ENCODE data around the gene TRMT10B.
"Not testable (repeated sequence)": the region's sequence is repeated elsewhere in the genome, so short reads cannot be mapped to it uniquely, and the experiment has no call there.

Gene TRMT10B

GRCh38 chr9:37752112-37752511 is 1.5 kb upstream of the TRMT10B start:
- not testable (repeated sequence) for DNase-seq

DNA sequence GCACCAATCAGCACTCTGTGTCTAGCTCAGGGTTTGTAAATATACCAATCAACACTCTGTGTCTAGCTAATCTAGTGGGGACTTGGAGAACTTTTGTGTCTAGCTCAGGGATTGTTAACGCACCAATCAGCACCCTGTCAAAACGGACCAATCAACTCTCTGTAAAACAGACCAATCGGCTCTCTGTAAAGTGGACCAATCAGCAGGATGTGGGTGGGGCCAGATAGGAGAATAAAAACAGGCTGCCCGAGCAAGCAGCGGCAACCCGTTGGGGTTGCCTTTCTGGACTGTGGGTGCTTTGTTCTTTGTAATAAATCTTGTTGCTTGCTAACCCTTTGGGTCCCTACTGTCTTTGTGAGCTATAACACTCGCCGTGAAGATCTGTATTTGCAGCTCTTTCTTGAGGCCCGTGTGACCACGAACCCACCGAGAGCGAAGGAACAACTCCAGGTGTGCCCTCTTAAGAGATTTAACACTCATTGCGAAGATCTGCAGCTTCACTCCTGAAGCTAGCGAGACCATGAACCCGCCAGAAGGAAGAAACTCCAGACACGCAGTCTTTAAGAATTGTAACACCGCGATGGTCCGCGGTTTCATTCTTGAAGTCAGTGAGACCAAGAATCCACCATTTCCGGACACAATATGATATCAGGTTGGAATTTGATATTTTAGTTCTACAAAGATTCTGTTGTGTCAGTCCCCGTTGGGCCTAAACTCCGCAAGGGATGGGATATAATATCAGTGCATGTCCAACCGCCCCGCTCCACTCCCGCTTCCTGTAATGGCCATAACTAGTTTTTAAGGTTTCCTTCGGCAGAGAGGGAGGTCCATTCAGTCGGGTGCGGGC is 740 bp upstream of the TRMT10B start:
- no peak for DNase-seq

DNA sequence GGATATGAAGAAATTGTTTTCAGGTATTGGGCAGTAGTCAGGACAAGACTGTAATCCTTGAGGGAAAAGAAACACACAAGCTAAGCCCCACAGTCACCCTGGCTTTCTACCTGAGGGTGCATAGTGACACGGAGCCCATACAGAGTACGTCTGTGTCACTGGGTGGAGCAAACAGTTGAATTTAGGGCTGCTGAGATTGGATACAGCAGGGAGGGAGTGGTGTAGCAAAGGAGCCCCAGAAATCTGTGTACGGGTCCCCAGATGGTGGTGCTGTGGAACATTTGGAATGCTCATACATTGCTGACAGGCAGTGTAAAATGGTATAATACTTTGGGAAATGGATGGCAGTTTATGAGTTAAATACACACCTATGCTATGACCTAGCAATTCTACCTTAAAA is 5.1 kb downstream of the TRMT10B start:
- DNase-seq: no peak

- no peak for DNase-seq
Observed at GRCh38 chr9:37760416-37761161, 7.0 kb downstream of the TRMT10B start.

GRCh38 chr9:37761511-37761910 is 7.9 kb downstream of the TRMT10B start:
- no peak for DNase-seq

DNA sequence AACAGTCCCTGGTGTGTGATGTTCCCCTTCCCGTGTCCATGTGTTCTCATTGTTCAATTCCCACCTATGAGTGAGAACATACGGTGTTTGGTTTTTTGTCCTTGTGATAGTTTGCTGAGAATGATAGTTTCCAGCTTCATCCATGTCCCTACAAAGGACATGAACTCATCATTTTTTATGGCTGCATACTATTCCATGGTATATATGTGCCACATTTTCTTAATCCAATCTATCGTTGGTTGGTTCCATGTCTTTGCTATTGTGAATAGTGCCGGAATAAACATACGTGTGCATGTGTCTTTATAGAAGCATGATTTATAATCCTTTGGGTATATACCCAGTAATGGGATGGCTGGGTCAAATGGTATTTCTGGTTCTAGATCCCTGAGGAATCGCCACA is 11.7 kb downstream of the TRMT10B start:
- not testable (repeated sequence) for DNase-seq

DNA sequence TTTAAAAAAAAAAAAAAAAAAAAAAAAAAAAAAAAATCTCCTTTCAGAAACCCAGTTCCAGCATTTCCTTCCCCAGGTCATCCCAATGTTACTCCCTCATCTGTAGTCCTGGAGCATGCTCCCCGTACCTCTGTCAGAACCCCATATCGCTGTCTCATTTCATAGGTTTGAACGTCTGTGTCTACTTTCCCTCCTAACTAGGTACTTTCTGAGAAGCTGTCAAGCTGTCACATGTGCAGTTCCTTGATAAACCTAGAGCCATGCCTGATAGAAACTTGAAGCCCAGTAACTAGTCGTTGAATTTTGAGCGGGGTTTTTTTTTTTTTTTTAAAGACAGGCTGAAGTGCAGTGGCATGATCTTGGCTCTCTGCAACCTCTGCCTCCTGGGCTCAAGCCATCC is 15.7 kb downstream of the TRMT10B start:
- DNase-seq: no peak

DNA sequence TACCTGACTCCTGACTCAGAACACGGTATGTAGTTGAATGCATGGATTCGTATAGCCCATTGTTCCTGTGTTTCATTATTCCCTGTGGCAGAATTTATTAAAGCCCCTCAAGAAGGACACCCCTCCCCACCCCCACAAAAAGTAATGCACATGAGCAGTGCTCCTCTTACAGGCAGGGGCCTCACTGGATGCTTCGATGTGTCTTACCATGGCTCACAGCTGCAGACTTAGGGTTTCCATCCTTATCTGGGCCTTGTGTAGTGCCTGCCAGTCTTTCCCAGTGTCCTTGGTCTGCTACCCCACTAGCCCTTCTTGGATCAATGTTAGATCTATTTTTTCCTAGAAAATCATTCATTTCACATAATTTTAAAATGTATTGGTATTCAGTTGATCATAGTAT is 16.4 kb downstream of the TRMT10B start:
- no peak for DNase-seq

DNA sequence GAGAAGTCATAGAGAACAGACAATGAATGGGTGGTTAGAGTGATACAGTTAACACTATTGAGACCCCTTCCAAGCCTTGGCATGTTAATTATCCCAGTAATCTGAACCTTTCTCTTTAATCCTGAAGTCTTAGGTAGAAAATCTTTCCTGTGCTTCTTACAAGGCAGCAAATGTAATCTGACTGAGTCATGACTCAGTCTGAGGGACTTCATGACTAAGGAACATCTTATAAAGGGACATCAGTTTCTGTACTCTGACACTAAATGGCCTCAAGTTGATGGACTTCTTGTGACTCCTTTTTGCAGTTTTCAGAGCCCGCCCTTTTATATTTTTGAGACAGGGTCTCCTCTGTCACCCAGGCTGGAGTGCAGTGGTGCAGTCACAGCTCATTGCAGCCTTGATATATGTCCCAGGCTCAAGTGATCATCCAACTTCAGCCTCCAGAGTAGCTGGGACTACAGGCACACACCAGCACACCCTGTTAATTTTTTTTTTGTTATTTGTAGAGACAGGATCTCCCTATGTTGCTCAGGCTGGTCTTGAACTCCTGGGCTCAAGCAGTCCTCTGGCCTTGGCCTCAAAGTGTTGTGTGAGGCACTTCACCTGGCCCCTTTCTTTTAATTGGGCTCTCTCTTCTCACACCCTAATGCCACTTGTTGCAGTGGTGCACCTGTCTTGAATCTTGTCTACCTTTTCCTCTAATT is 21.8 kb downstream of the TRMT10B start:
- DNase-seq: no peak

GRCh38 chr9:37776328-37776727 is 22.7 kb downstream of the TRMT10B start:
- DNase-seq: no peak

DNA sequence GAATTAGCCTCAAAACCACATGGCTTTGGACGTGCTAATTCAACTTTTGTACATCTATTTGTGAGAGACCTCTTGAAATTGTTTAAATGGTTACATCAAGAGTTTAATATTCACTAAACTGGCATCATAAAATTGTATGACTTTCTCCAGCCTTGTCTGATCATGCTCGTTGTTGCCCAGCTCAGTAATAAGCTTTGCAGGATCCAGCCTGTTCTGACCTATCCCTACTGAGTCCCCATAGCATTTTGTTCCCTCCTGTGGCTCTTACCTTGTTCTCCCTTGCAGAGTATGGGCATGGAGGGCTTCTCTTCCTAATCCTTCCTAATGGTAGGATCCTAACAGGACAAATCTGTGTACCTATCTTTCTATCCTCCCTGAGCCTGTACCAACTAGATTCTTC is 24.9 kb downstream of the TRMT10B start:
- no peak for DNase-seq

DNA sequence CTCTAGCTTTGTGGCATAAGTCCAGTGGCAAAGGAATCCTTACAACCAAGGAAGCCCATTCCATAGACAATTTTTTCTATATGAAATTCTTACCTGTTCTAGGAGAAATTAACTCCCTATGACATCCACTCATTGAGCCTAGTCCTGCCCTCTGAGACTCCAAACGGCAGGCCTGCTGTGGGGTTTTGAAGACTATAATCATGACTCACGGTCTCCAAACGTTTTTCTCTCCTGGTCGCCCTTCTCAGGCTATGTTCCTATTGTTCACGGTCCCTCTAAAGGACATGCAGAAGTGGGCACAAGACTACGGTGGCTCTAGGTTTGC is 30.6 kb downstream of the TRMT10B start:
- no peak for DNase-seq

GRCh38 chr9:37784616-37785483 is 31.2 kb downstream of the TRMT10B start, which contains the start of gene EXOSC3:
Gene EXOSC3 (minus strand): TSS chr9:37785064. CDS start chr9:37785044, 20 bp downstream.
- DNase-seq: peak; percentile 72 to 75

GRCh38 chr9:37787059-37787458 is 33.5 kb downstream of the TRMT10B start:
- no peak for DNase-seq

GRCh38 chr9:37788332-37788731 is 34.7 kb downstream of the TRMT10B start:
- no peak for DNase-seq

DNA sequence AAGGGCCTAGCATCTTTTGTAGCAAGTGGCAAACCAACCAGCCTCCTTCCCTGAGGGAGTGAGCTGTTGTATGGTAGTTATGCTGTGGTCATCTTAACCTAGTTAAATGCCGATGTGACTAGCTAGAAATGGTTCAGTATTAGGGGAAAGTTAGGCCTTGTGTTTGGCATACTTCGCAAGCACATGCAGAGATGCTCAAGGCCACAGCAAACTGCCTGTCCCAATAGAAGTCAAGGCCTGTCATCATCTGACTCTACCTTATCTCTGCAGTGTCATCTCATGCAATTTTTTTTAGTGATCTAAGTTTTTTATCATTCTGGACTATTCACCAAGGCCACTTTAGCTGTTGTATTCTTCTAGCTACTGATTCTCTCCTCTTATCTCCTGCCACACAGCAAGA is 36.5 kb downstream of the TRMT10B start:
- DNase-seq: no peak

DNA sequence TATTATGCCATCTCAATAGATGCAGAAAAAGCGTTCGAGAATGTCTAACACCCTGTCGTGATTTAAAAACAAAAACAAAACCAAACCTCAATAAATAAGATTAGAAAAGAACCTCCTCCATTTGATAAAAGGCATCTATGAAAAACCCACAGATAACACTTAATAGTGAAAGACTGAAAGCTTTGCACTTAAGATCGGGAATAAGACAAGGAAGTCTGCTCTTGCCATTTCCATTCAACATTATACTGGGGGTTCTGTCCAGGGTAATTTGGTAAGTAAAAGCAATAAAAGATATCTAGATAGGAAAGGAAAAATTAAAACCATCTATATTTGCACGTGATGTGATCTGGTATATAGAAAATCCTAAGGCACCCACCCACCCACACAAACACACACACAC is 38.5 kb downstream of the TRMT10B start:
- DNase-seq: no peak

DNA sequence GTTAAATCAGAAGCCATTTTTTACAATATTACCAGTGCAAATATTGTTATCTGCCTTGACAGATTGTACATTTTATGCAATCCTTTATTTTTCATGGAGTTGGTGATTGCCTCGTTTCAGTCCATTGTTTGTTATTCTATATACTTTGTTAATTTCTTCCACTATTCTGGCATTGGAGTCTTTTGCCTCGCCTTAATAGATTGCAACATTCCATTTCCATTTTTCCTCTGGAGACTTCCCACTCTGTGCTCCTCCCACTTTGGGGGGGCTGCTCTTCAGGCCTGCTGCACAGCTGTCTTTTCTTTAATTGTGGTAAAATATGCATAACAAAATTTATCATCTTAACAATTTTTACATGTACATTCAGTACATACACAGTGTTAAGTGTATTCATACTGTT is 42.6 kb downstream of the TRMT10B start:
- no peak for DNase-seq

DNA sequence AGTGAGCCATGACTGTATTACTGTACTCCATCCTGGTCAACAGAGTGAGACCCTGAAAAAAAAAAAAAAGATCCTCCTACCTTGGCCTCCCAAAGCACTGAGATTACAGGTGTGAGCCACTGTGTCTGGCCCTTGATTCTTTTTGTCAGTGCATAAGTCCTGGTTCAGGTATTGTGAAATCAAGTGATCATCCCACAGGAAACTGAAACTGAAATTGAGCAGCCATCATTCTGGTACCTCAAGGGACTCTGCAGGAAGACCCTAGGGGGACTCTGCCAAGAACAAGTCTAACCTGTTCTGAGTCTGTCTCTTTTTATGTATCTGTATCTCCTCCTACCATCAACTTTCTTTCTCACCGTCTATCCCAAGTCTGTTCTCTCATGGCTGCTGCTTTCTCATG is 45.1 kb downstream of the TRMT10B start:
- DNase-seq: no peak

DNA sequence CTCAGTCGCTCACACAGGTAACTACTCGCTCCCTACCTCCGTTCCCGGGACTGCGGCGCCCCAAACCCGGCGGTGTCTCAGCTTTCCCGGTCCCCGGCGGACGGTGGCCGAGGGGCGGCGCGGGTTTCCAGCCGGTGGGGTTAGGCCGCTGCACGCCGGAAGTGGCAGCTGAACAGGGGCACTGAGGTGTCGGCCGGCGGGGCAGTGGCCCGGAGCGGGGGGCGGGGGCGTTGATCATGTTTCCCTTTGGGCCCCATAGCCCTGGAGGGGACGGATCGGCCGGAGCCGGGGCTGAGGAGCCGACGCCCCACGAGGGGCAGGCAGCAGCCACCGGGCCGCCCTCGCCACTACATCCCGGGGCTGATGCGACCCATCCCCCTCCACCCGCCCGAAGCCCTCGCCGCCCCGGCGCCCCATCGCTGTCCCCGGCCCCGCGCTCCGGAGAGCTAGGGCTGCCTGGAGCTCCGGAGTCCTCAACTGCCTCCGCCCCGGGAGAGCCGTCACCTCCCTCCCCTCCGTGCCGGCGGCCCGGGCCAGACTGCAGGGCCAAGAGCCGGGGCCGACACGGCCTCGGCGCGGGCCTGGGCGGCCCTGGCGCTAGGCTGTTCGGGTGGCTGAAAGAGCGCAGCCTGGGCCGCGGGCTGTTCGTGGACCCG is 47.2 kb downstream of the TRMT10B start, which contains the start of gene DCAF10:
Gene DCAF10, plus strand, starts transcription at position 167 of the 656 bp plus-strand sequence. Its CDS starts 70 bp downstream, at position 237.
- DNase-seq: peak; percentile 83

DNA sequence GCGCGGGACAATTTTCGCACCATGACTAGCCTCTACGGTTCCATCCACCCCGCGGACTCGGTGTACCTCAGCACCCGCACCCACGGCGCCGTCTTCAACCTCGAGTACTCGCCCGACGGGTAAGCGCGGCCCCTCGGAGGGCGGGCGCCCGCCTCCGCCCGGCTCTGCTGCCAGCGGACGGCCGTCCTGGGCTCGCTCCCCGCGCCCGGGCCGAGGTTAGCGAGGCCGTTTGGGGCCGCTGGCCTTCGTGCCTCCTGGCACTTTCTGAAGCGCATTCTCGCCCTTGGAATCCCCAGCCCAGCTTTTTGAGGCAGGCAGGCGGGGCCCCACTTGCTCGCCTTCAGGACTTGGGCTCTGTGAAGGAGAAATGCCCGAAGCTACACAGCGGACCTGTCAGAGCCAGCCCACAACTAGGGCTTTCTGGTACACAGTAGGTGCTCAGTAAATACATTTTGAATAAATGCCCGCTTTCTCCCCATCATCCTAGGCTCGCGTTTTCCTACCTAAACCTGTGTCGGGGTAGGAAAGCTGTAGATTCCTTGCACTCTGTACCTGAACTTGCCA is 47.8 kb downstream of the TRMT10B start:
- DNase-seq: peak in 1 of 2 experiments; percentile 20
